ENCODE data around the gene PTRHD1.

DNA sequence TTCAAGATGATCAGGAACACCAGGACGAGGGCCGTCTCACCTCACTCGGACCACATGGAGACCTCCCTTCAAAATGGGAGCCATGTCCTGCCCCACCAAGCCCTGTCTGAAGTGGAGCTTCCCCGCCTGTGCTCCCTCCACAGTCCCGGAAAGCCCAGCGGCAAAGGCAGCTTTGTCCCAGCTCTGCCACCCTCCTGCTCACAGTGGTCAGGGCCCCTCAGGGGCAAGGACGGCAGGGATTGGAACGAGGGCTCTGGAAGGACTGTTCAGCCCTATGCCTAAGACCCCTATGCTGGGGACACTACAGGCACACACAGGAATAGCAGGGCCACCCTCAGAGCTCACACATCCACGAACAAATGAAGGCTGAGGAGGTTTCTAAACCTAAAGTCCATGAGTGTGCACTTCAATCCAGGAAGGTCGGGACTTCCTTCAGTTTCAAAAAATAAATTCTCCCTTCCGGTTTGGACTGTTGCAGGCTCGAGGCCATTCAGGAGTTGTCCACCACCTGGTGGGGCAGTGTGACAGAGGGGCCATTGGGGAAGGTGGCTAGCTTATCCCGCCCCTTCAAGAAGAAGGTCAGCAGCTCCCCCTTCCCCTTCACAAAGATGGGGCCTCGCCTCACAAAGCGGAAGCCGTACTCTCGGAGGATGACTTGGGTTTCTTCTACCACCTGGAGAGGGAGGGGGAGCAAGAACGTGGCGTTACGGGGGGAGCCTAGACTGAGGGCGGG is 26.4 kb upstream of the PTRHD1 start:
- no peak for TF ChIP-seq POLR2A (IDR thresholded peaks at IDR 0.05)
- TF ChIP-seq, protein P1, sequence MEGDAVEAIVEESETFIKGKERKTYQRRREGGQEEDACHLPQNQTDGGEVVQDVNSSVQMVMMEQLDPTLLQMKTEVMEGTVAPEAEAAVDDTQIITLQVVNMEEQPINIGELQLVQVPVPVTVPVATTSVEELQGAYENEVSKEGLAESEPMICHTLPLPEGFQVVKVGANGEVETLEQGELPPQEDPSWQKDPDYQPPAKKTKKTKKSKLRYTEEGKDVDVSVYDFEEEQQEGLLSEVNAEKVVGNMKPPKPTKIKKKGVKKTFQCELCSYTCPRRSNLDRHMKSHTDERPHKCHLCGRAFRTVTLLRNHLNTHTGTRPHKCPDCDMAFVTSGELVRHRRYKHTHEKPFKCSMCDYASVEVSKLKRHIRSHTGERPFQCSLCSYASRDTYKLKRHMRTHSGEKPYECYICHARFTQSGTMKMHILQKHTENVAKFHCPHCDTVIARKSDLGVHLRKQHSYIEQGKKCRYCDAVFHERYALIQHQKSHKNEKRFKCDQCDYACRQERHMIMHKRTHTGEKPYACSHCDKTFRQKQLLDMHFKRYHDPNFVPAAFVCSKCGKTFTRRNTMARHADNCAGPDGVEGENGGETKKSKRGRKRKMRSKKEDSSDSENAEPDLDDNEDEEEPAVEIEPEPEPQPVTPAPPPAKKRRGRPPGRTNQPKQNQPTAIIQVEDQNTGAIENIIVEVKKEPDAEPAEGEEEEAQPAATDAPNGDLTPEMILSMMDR (IDR thresholded peaks at IDR 0.05), result no peak

Data from esophagus squamous epithelium (tissue), 4 donors.